ENCODE measurements around the gene RALGAPB. TPM values are rescaled to one million over a fixed set of nuclear protein-coding genes. Genes with fewer than 3 reads are reported as not detected.
A peak's percentile ranks its signal among the peaks of the same experiment; 100 is the strongest.

RALGAPB gene
- total and polyA plus RNA-seq, 2 of the 13 experiments (the other 11 are each of a cell fraction or from before 2014, with no cell fraction given) = 17.6 to 30.6 TPM

GRCh38 chr20:38599410-38599882, 126.8 kb downstream of the RALGAPB start (continued):
- no peak for TF ChIP-seq SNRNP70 (IDR thresholded peaks at IDR 0.05; ENCODE audit: low read depth, low read length)
- no peak for TF ChIP-seq BHLHE40 (IDR thresholded peaks at IDR 0.05; ENCODE audit: low read length)
- no peak for TF ChIP-seq ARHGAP35 (CRISPR knock-in tag; IDR thresholded peaks at IDR 0.05; ENCODE audit: borderline replicate concordance)
- TF ChIP-seq DNMT3B (CRISPR knock-in tag; conservative IDR thresholded peaks at IDR 0.05) = no peak
- no peak for TF ChIP-seq ZBTB21 (CRISPR knock-in tag; IDR thresholded peaks at IDR 0.05)
- TF ChIP-seq HDAC6 (IDR thresholded peaks at IDR 0.05; ENCODE audit: low read depth, low read length) = no peak
- no peak for TF ChIP-seq FOXO4 (CRISPR knock-in tag; conservative IDR thresholded peaks at IDR 0.05)
- TF ChIP-seq ZNF512B (CRISPR knock-in tag; IDR thresholded peaks at IDR 0.05; ENCODE audit: borderline replicate concordance) = no peak
- TF ChIP-seq TBX2 (CRISPR knock-in tag; IDR thresholded peaks at IDR 0.05; ENCODE audit: borderline replicate concordance) = no peak
- no peak for TF ChIP-seq SCMH1 (CRISPR knock-in tag; IDR thresholded peaks at IDR 0.05; ENCODE audit: borderline replicate concordance)
- no peak for TF ChIP-seq ZNF577 (CRISPR knock-in tag; IDR thresholded peaks at IDR 0.05; ENCODE audit: borderline replicate concordance, low read depth)
- TF ChIP-seq ZHX1 (CRISPR knock-in tag; IDR thresholded peaks at IDR 0.05; ENCODE audit: low read depth) = no peak
- TF ChIP-seq CTCF (CRISPR knock-in tag; IDR thresholded peaks at IDR 0.05) = no peak
- TF ChIP-seq RELA (CRISPR knock-in tag; IDR thresholded peaks at IDR 0.05) = 0 out of 2 replicates have a peak, but pooled peaks have one; percentile 55
- peak; percentile 71 for TF ChIP-seq ZNF687 (CRISPR knock-in tag; IDR thresholded peaks at IDR 0.05)
- TF ChIP-seq HCFC1 (IDR thresholded peaks at IDR 0.05; ENCODE audit: low read depth, low read length) = no peak
- no peak for TF ChIP-seq TOE1 (CRISPR knock-in tag; IDR thresholded peaks at IDR 0.05)
